Hepatic stellate cell (primary cell): Measurements from ENCODE around the gene CYS1.
"Not testable (repeated sequence)": the region's sequence is repeated elsewhere in the genome, so short reads cannot be mapped to it uniquely, and the experiment has no call there.

ENCODE experiments used
- DNase-seq: peaks from one replicate; pipeline ENCODE4 v3.0.0; 2011; ENCODE audit warnings: low spot score

Gene CYS1

DNA sequence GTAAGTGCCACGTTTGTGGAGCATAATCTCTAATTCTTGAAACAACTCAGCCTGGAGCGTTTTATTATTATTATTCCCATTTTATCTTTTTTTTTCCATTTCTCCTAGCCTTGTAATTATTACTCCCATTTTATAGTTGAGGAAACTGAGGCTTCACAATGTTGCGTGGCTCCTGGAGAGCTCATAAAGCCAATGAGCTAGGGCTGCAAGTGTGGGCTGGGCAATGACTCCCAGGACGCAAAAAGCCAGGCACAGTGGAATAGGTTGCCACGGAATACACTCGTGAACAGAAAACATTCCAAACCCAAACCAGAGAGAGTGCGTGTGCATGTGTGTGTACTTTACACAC lies 50.4 kb downstream of the CYS1 start:
- no peak for DNase-seq

DNA sequence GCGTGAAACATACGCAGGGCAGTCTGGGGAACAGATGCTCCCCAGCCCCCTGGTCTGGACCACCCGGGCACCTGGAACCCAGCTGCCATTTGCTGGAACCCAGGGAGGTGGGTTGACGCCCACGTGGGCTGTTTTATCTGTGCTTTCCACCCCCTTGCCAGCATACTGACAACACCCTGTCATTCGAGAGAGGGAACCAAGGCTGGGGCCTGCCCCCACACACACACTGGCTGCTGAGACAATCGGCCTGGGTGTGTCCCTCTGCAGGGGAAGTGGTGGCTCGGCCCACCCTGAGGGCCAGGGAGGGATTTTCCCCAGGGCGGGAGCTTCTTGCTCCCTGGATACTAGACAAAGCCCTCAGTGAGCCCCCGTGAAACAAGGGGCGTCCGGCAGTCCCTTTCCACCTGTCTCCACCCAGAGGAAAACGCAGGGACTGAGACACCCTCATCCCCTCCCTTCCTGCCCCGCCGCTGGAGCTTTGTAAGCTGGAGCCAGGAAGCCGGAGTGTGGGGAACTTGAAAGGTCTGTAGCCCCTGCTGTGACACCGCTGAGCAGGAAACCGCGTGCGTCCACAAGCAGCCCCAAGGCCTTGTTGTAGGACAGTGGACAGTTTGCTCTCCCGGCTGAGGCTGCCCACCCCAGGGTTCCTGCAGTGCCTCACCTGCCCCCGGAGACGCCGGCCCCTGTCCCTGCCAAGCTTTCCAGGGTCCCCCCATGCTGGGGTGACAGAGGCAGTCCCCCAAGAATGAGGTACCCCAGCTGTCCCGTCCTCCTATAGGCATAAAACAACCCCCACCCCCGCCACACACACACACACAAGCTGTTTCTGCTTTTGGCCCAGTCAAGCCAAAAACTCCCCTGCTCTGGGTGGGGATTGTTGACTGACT lies 51.0 kb downstream of the CYS1 start:
- DNase-seq = no peak

DNA sequence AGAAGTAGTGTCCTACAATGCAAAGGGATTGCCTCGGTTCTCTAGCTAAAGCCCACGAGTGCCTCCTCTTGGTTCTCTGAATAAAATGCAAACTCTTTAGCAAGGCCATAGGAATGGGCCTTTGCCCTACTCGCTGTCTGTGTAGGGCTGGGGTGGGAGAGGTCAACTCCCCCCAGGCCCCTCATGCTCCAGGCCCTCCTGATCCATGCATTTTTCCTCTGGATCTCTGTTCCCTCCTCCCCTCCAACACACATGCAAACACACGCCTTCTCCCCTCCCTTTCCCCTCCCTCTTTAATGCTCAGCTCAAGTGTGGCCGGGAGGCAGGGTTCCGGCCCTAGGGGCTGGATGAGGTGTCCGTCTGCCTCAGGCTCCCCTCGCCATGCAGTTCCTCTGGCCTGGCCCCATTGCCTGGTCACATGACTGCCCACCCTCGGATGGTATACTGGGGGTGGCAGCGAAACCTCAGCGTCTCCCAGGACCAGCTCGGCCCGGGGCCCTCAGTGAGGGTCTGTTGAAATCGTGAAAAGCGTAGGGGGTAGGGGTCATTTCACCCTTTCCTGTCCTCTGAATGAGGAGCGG lies 51.7 kb downstream of the CYS1 start:
- DNase-seq = no peak

DNA sequence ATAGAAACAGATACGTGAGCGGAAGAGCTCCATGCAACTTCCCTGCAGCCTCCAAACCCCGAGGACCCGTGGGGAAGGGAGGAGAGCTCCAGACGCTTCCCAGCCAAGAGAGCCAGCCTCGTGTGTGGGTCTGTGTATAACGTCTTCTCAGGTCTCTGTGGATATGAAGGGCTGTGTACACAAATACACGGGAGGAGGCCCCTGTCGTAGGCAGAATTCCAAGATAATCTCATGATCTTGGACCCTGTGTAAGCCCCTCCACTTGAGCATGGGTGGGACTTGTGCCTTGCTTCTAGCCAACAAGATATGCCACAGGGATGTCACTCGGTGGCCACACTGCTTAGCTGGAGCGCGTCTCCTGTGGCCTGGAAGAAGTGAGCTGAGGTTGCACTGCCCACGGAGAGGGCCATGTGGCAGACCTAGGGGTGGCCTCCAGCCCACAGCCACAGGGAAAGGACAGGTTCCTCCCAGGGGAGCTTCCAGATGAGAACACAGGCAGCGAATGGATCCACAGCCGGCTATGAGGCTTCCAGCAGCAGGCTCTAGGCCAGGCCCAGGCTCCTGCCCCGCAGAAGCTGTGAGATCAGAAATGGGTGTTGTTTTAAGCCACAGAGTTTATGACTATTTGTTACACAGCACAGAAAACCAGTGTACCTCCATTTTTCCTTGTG lies 52.4 kb downstream of the CYS1 start:
- no peak for DNase-seq

DNA sequence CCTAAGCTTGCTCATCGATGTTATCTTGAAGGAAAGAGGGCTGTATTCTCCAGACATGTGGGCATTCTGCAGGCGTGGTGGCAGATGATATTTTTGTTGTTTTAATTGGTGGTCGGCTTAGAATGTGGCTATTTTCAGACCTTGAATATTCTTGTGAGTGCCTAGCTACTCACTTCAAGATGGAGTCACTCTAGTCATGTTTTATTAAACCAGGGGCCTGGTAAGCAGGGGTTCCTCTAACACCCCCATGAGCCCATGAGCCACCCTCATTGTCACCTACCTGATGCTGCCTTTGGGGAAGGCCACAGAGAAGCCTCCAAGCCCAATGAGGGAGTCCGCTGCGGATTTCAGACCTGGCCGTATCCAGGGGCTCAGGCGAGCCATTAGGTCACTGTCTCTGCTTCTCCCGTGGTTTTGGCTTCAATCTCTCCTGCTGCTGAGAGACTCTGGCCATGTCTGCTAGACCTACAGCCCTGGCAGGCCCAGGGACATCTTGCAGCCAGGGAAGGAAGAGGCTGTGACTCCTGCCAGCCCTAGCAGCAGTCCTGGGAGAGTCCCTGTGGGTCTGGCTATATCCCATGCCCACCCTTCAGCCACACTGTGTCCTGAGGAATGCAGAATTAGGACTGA lies 53.2 kb downstream of the CYS1 start:
- DNase-seq = no peak

DNA sequence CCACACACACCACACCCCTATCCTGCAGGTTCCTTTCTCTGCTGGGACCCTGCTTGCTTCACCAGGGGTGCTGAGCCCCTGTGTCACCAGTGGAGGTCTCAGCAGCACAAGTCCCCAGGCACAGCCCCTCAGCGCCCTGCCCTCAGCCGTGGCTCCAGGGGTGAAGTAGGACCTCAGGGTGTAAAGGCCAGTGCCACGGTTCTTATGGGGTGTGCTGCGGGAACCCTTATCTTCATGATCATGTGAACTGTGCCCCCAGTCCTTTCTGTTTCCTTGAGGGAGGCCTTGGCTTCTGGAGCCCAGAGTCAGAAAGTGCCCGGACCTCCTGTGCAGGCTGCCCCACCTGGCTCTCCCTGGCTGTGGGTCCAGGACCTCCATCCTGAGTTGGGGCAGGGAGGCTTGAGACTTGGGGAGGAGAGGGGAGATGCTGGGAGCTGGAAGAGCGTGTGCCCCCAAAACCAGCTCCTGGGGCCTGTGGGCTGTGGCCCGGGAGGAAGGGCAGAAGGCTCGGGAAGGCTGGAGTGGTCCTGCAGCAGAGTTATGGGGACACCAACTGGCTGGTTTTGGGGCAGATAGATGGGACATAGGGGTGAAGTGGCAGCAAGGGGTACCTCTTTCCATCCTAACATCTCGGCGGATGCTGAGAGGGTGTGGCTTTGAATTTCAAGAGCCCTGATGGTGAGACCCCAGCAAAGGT lies 57.1 kb downstream of the CYS1 start:
- DNase-seq = no peak

DNA sequence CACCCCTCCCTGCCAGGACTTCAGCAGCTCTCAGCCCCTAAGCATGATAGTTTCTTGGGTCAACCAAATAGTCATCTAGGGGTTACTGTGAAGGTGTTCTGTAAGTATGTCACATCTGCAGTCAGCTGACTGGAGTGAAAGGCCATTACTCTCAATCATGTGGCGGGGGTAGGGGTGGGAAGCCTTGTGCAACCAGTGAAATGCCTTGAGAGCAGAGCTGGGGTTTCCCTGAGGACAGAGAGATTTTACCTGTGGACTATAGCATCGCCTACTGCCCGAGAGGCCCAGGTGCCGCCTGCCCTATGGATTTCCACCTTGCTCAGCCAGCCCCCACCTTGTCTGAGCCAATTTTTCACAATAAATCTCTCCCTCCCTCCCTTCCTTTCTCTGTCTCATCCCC lies 57.8 kb downstream of the CYS1 start:
- DNase-seq = no peak

DNA sequence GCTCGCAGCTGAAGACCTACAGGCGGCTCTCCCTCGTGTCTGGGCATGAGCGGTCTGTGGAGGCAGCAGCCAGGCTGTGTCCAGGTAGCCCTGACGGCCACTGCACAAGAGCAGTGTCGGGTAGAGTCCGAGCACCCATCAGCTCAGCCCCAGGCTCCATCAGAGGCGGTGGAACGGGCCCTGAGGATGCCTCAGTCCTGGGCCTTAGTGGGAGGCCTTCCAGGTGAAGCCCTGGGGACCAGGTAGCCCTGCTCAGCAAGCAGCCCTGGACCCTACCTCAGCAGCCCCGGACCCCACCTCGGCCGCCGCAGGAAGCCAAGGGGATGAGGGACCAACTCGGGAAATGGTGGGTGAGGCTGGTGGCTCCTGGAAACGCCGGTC lies 58.2 kb downstream of the CYS1 start:
- DNase-seq = no peak

DNA sequence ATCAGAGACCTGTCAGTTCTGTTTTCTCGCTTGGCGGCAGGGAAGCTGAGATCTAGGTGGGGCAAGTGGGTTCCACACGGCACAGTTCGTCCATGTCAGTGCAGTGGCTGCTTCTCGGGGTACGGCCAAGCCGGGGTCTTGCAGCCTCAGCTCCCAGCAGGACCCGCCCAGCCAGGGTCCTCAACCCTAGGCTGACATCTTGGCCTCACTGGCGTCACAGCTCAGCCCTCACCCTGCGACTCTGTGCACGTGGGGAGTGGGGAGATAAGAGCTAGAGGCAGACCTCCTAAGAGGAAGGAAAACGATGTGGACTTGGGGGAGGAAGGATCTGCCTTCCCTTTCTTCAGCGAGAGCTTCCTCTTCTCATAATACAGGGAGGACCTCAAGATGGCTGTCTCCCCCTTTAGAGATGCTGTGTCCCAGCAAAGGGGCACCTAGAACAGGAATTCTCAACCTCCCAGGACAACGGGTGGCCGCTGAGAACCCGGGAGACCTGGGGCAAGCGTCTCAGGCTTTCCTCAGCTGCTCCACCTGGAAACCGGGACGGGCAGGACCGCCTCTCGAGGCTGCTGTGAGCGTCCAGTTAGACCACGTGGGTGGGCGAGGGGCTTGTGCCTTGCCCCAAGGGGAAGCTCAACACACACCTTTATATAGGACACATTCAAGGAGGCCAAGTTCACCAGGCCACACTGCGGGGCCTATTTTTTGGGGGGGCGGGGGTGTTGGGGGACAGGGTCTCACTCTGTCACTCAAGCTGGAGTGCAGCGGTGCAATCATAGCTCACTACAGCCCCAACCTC lies 60.4 kb downstream of the CYS1 start:
- DNase-seq = no peak

DNA sequence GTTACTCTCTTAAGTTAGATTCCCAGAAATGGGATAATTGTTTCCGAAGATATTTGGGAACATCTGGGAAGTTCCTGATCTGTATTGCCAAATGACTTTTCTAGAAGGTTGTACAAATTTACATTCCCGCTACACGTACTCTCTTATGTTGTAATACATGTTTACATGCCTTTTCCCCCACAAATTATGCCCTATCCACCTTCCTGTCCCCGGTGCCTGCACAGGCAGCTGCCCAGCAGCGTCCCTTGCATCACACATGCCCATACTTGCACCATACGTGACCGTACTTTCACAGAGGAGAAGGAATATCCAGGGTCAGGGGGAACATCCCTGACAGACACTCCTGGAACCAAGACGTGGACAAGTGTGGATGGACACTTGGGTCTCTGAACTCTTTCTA lies 61.0 kb downstream of the CYS1 start:
- no peak for DNase-seq

DNA sequence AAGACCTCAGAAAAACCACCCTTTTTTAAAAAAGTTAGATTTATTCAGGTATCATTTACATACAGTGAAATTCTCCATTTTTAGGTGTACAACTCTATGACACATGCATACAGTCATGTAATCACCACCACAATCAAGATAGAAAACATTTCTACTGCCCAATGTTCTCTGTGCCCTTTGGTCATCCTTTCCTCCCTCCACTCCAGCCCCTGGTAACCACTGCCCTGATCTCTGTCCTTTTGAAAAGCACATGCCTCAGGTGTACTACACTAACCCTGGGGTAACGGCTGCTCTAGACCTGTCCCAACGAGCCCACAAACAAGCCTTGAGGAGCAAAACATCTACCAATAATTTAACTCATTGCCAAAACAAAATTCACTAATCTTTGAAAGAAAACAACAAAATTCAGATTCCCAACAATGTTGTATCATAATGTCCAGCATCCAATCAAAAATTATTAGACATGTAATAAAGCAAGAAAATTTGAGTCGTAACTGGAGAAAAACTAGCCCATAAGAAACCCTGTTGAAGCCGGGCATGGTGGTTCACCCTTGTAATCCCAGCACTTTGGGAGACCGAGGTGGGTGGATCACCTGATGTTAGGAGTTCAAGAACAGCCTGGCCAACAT lies 62.8 kb downstream of the CYS1 start:
- DNase-seq = no peak

DNA sequence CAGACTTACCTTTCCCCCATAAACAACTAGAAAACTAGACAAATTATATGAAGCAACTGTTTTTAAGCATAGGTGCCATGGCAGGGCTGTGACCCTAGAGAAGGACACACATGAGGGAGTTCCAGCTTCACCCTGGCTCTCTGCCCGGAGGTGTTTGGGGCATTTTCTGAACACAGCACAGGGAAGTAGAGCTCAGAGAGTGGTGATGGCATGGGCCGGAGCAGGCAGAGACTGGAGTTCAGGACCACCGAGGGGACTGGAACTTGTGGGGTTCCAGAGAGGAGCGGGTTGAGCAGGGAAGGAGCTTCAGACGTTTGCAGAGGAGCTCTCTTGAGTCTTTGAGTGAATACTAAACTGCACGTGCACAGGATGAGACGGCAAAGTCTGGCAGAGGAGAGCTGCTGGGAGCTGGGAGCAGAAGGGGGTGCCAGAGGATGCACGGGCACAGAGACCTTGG lies 63.4 kb downstream of the CYS1 start:
- no peak for DNase-seq

DNA sequence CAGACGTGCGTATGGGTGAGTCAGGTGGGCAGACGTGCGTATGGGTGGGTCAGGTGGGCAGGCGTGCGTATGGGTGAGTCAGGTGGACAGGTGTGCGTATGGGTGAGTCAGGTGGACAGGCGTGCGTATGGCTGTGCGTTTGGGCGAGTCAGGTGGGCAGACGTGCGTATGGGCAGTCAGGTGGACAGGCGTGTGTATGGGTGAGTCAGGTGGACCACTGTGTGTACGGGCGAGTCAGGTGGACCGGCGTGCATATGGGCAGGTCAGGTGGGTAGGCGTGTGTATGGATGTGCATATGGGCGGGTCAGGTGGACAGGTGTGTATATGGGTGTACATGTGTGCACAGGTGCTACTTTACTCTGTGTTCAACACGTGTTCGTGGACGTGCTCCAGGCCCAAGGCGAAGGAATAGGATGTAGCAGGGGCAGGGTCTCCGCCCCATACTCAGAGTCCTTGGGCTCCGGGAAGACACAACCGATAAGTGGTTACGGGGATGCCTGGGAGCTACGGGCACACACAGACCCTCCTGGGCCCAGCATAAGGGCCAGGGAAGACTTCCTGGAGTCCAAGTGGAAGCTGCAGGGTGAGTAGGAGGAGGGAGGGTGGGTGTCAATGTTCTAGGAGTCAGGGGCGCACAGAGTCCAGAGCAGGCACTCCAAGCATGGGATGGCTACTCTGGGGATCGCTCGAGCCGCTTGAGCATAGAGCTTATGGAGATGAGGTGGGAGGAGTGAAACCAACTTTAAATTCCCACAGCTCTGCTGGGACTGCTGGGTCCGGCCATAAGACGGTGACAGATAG lies 64.0 kb downstream of the CYS1 start:
- no peak for DNase-seq

DNA sequence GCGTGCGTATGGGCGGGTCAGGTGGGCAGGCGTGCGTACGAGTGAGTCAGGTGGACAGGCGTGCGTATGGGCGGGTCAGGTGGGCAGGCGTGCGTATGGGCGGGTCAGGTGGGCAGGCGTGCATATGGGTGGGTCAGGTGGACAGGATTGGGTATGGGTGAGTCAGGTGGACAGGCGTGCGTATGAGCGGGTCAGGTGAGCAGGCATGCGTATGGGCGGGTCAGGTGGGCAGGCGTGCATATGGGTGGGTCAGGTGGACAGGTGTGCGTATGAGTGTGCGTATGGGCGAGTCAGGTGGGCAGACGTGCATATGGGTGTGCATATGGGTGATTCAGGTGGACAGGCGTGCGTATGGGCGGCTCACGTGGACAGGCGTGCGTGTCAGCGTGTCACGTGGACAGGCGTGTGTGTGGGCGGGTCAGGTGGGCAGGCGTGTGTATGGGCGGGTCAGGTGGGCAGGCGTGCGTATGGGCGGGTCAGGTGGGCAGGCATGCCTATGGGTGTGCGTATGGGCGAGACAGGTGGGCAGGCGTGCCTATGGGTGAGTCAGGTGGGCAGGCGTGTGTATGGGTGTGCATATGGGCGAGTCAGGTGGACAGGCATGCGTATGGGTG lies 64.7 kb downstream of the CYS1 start:
- DNase-seq = not testable (repeated sequence)

DNA sequence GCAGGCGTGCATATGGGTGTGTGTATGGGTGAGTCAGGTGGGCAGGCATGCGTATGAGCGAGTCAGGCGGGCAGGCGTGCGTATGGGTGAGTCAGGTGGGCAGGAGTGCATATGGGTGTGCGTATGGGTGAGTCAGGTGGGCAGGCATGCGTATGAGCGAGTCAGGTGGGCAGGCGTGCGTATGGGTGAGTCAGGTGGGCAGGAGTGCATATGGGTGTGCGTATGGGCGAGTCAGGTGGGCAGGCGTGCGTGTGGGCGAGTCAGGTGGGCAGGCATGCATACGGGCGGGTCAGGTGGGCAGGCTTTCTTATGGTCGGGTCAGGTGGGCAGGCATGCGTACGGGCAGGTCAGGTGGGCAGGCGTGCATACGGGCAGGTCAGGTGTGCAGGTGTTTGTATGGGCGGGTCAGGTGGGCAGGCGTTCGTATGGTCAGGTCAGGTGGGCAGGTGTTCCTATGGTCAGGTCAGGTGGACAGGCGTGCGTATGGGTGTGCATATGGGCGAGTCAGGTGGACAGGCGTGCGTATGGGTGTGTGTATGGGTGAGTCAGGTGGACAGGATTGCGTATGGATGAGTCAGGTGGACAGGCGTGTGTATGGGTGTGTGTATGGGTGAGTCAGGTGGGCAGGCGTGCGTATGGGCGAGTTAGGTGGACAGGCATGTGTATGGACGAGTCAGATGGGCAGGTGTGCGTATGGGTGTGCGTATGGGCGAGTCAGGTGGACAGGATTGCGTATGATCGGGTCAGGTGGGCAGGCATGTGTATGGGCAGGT lies 65.6 kb downstream of the CYS1 start:
- DNase-seq = no peak

DNA sequence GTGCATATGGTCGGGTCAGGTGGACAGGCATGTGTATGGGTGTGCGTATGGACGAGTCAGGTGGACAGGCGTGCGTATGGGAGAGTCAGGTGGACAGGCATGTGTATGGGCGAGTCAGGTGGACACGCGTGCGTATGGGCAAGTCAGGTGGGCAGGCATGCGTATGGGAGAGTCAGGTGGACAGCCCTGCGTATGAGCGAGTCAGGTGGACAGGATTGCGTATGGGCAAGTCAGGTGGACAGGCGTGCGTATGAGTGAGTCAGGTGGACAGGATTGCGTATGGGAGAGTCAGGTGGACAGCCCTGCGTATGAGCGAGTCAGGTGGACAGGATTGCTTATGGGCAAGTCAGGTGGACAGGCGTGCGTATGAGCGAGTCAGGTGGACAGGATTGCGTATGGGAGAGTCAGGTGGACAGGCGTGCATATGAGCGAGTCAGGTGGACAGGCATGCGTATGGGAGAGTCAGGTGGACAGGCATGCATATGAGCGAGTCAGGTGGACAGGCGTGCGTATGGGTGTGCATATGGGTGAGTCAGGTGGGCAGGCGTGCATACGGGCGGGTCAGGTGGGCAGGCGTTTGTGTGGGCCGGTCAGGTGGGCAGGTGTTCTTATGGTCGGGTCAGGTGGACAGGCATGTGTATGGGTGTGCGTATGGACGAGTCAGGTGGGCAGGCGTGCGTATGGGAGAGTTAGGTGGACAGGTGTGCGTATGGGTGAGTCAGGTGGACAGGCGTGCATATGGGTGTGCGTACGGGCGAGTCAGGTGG lies 66.4 kb downstream of the CYS1 start:
- DNase-seq = not testable (repeated sequence)

DNA sequence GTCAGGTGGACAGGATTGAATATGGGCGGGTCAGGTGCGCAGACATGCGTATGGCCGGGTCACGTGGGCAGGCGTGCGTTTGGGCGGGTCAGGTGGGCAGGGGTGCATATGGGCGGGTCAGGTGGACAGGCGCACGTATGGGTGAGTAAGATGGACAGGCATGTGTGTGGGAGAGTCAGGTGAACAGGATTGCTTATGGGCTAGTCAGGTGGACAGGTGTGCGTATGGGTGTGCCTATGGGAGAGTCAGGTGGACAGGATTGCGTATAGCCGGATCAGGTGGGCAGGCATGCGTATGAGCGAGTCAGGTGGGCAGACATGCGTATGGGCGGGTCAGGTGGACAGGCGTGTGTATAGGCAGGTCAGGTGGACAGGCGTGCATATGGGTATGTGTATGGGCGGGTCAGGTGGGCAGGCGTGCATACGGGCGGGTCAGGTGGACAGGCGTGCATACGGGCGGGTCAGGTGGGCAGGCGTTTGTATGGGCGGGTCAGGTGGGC lies 67.2 kb downstream of the CYS1 start:
- no peak for DNase-seq
